Esophagus squamous epithelium (tissue), 5 donors: ENCODE data around the gene TAPBPL. TPM values are rescaled to one million over a fixed set of nuclear protein-coding genes. Genes with fewer than 3 reads are reported as not detected.

ENCODE experiments used
- DNase-seq: peaks from one replicate; lab custom pipeline; 2025; lab: John Stamatoyannopoulos, UW
- H3K27ac ChIP-seq, 4 donors: fragments of 200-600 bp; sonication (generic); one replicate each; pipeline ENCODE4 v1.5.1; 2016 to 2019; ENCODE audit warnings: mild to moderate bottlenecking in 1 of 4
- H3K27me3 ChIP-seq, 4 donors: fragments of 200-600 bp; sonication (generic); 1 replicate in 3 of 4; 2 replicates in 1 of 4; pipeline versions ENCODE4 v1.5.1 to v1.6.0; 2017 to 2021; ENCODE audit warnings: antibody characterized with exemption in 1 of 4
- H3K36me3 ChIP-seq, 3 donors: fragments of 200-600 bp; sonication (generic); one replicate each; pipeline ENCODE4 v1.5.1; 2016 to 2019
- H3K4me1 ChIP-seq, 3 donors: fragments of 200-600 bp; sonication (generic); one replicate each; pipeline ENCODE4 v1.5.1; 2017 to 2019
- H3K4me3 ChIP-seq, 4 donors: fragments of 200-600 bp; sonication (generic); 1 replicate in 3 of 4; 2 replicates in 1 of 4; pipeline ENCODE4 v1.5.1; 2016 to 2019; ENCODE audit warnings: mild to moderate bottlenecking in 2 of 4, moderate library complexity in 1 of 4
- H3K9me3 ChIP-seq, 3 donors: fragments of 200-600 bp; sonication (generic); one replicate each; pipeline ENCODE4 v1.5.1; 2016 to 2019
- CTCF ChIP-seq, 6 experiments: fragments of 450-650 bp in 4 of 6; fragments of 200-600 bp in 2 of 6; sonication (generic) in 2 of 6; IDR thresholded peaks; one replicate each; pipeline ENCODE4 v1.5.1; 2016 to 2019; ENCODE audit warnings: antibody characterized with exemption in 6 of 6, mild to moderate bottlenecking in 4 of 6, moderate library complexity in 4 of 6
- POLR2A ChIP-seq, 4 donors: fragments of 450-650 bp; IDR thresholded peaks; one replicate each; pipeline ENCODE4 v1.6.1; 2017; ENCODE audit warnings: antibody characterized with exemption in 4 of 4, mild to moderate bottlenecking in 4 of 4, moderate library complexity in 3 of 4
- WGBS, 2 donors: methylation state at CpG; one replicate each; pipeline ENCODE4 v1.1.5; 2018; 5-methylcytosine and 5-hydroxymethylcytosine counted together
- intact Hi-C: fragments of 100-400 bp; cut with DNase I; formaldehyde crosslinking; loops from one replicate; pipeline ENCODE4 v1.15.0; 2022
- total RNA-seq, 4 donors: library from RNA; depleted of rRNA; stranded (reverse); fragments of >200 nt; gene quantifications; one replicate each; pipeline ENCODE4 v1.1.0, GENCODE V29; 2016
- donor health status: DM: yes; HTN: yes; CAD: no.

TAPBPL gene
- total RNA-seq, 4 donors from 2014 or later: 7.7 to 25.6 (median 18.2) TPM

GRCh38 chr12:6430124-6430989 is 21.5 kb upstream of the TAPBPL start:
- TF ChIP-seq CTCF (IDR thresholded peaks at IDR 0.05): peak in 2 of 6 experiments; percentile 25 to 35
- TF ChIP-seq POLR2A (IDR thresholded peaks at IDR 0.05): peak in 1 of 4 donors; percentile 30
- H3K4me3 ChIP-seq: peak overlapping the region in 3 of 4 donors; percentile 13 to 53 (median 21)
- 17 to 18% methylated on average over 19 of the region's 19 CpGs for WGBS, 2 donors

GRCh38 chr12:6432991-6433390 is 18.9 kb upstream of the TAPBPL start:
- intact Hi-C loops: no loop called here
- no peak for DNase-seq
- no peak for TF ChIP-seq CTCF (IDR thresholded peaks at IDR 0.05)
- TF ChIP-seq POLR2A (IDR thresholded peaks at IDR 0.05): no peak
- Histone ChIP-seq H3K27ac (no peak overlapping the region), H3K36me3 (no peaks in the 10 kb centered on the region), H3K4me1 (peaks cover 16 to 32% (median 17%) of the 10 kb centered on the region in 3 donors), H3K9me3 (no peaks in the 10 kb centered on the region), H3K27me3 (no peaks in the 10 kb centered on the region), H3K4me3 (no peak overlapping the region)
- 74 to 91% methylated on average over 5 of the region's 5 CpGs for WGBS, 2 donors

More at GRCh38 chr12:6430124-6430989, 21.5 kb upstream of the TAPBPL start:
- Histone ChIP-seq H3K27me3 (no peaks in the 10 kb centered on the region), H3K4me1 (peaks cover 16 to 32% (median 17%) of the 10 kb centered on the region in 3 donors), H3K9me3 (no peaks in the 10 kb centered on the region), H3K27ac (peak overlapping the region; percentile 74 to 91 (median 90)), H3K36me3 (no peaks in the 10 kb centered on the region)
- intact Hi-C loops: no loop called here
- no peak for DNase-seq

- WGBS, 2 donors: 75 to 81% methylated on average over 12 to 17 of the region's 17 CpGs
- no peak for TF ChIP-seq CTCF (IDR thresholded peaks at IDR 0.05)
- TF ChIP-seq POLR2A (IDR thresholded peaks at IDR 0.05): no peak
- H3K9me3 ChIP-seq: no peaks in the 10 kb centered on the region
- no peaks in the 10 kb centered on the region for H3K36me3 ChIP-seq
- intact Hi-C loops: no loop called here
- no peaks in the 10 kb centered on the region for H3K27me3 ChIP-seq
- no peak overlapping the region for H3K27ac ChIP-seq
- no peak for DNase-seq
- peaks cover 16 to 32% (median 17%) of the 10 kb centered on the region in 3 donors for H3K4me1 ChIP-seq
- no peak overlapping the region for H3K4me3 ChIP-seq
These were observed 17.4 kb upstream of the TAPBPL start for GRCh38 chr12:6434205-6435140.

GRCh38 chr12:6435961-6436715 is 15.7 kb upstream of the TAPBPL start:
- no peak for DNase-seq
- Histone ChIP-seq H3K9me3 (no peaks in the 10 kb centered on the region), H3K27me3 (no peaks in the 10 kb centered on the region), H3K4me1 (peaks cover 2 to 17% (median 5%) of the 10 kb centered on the region in 3 donors), H3K27ac (no peak overlapping the region), H3K4me3 (no peak overlapping the region), H3K36me3 (no peaks in the 10 kb centered on the region)
- intact Hi-C loops: no loop called here
- no peak for TF ChIP-seq CTCF (IDR thresholded peaks at IDR 0.05)
- no peak for TF ChIP-seq POLR2A (IDR thresholded peaks at IDR 0.05)
- WGBS, 2 donors: 79 to 84% methylated on average over 12 to 13 of the region's 13 CpGs
